ENCODE measurements around the gene RNF223.

Gene RNF223

GRCh38 chr1:1026599-1027413 is 47.3 kb downstream of the RNF223 start:
- DNase-seq (ENCODE audit: low spot score): no peak

GRCh38 chr1:1025730-1026129 is 48.4 kb downstream of the RNF223 start:
- no peak for DNase-seq (ENCODE audit: low spot score)

GRCh38 chr1:1024771-1025699 is 49.1 kb downstream of the RNF223 start:
- DNase-seq (ENCODE audit: low spot score): no peak

- no peak for DNase-seq (ENCODE audit: low spot score)
Observed at GRCh38 chr1:1024149-1024770, 49.8 kb downstream of the RNF223 start.

- DNase-seq (ENCODE audit: low spot score): no peak
Observed at GRCh38 chr1:1023700-1024099, 50.4 kb downstream of the RNF223 start.

- DNase-seq (ENCODE audit: low spot score): no peak
Observed at GRCh38 chr1:1022302-1023009, 51.6 kb downstream of the RNF223 start.

GRCh38 chr1:1021920-1022259 is 52.2 kb downstream of the RNF223 start:
- no peak for DNase-seq (ENCODE audit: low spot score)

- DNase-seq (ENCODE audit: low spot score): peak; percentile 75
Observed at GRCh38 chr1:1021010-1021919, 52.8 kb downstream of the RNF223 start.
